ENCODE results near the gene NEGR1.

Gene NEGR1

GRCh38 chr1:72023063-72023930, 259.0 kb downstream of the NEGR1 start:
- no peak for DNase-seq (ENCODE audit: low spot score)

GRCh38 chr1:72018562-72018961, 263.8 kb downstream of the NEGR1 start:
- DNase-seq (ENCODE audit: low spot score) = no peak

GRCh38 chr1:72015006-72015405, 267.3 kb downstream of the NEGR1 start:
- DNase-seq (ENCODE audit: low spot score) = no peak

GRCh38 chr1:72013161-72013560, 269.2 kb downstream of the NEGR1 start:
- no peak for DNase-seq (ENCODE audit: low spot score)

- DNase-seq (ENCODE audit: low spot score) = no peak
Measured at GRCh38 chr1:72011721-72012120, 270.6 kb downstream of the NEGR1 start.

GRCh38 chr1:72010094-72010431, 272.3 kb downstream of the NEGR1 start:
- no peak for DNase-seq (ENCODE audit: low spot score)

- no peak for DNase-seq (ENCODE audit: low spot score)
Measured at GRCh38 chr1:72009173-72010093, 272.9 kb downstream of the NEGR1 start.

GRCh38 chr1:72007312-72007711, 275.0 kb downstream of the NEGR1 start:
- DNase-seq (ENCODE audit: low spot score) = no peak

- no peak for DNase-seq (ENCODE audit: low spot score)
Measured at GRCh38 chr1:72006092-72006491, 276.2 kb downstream of the NEGR1 start.

GRCh38 chr1:72003092-72003491, 279.2 kb downstream of the NEGR1 start:
- DNase-seq (ENCODE audit: low spot score) = no peak

- DNase-seq (ENCODE audit: low spot score) = no peak
Measured at GRCh38 chr1:72000809-72001208, 281.5 kb downstream of the NEGR1 start.

- DNase-seq (ENCODE audit: low spot score) = no peak
Measured at GRCh38 chr1:71994646-71995045, 287.7 kb downstream of the NEGR1 start.

- DNase-seq (ENCODE audit: low spot score) = no peak
Measured at GRCh38 chr1:71987181-71987580, 295.2 kb downstream of the NEGR1 start.

- DNase-seq (ENCODE audit: low spot score) = no peak
Measured at GRCh38 chr1:71986160-71986559, 296.2 kb downstream of the NEGR1 start.

GRCh38 chr1:71980556-71980955, 301.8 kb downstream of the NEGR1 start:
- DNase-seq (ENCODE audit: low spot score) = no peak

GRCh38 chr1:71979882-71980281, 302.5 kb downstream of the NEGR1 start:
- DNase-seq (ENCODE audit: low spot score) = no peak

GRCh38 chr1:71967670-71968069, 314.7 kb downstream of the NEGR1 start:
- DNase-seq (ENCODE audit: low spot score) = no peak

- no peak for DNase-seq (ENCODE audit: low spot score)
Measured at GRCh38 chr1:71964188-71964587, 318.2 kb downstream of the NEGR1 start.

GRCh38 chr1:71956613-71957285, 325.6 kb downstream of the NEGR1 start:
- no peak for DNase-seq (ENCODE audit: low spot score)

- DNase-seq (ENCODE audit: low spot score) = peak; percentile 17
Measured at GRCh38 chr1:71950579-71950978, 331.8 kb downstream of the NEGR1 start.

- no peak for DNase-seq (ENCODE audit: low spot score)
Measured at GRCh38 chr1:71949681-71950080, 332.7 kb downstream of the NEGR1 start.

GRCh38 chr1:71948561-71948960, 333.8 kb downstream of the NEGR1 start:
- no peak for DNase-seq (ENCODE audit: low spot score)

- no peak for DNase-seq (ENCODE audit: low spot score)
Measured at GRCh38 chr1:71944006-71944405, 338.3 kb downstream of the NEGR1 start.
